ENCODE measurements around the gene CHST13. TPM values are rescaled to one million over a fixed set of nuclear protein-coding genes. Genes with fewer than 3 reads are reported as not detected.

The CHST13 gene
- total RNA-seq, 1 experiment from 2014 or later, result 0.52 TPM

GRCh38 chr3:126511291-126511690, 12.7 kb upstream of the CHST13 start:
- BruUV-seq (replicated peaks), result no TSS peak
- no peak overlapping the region for H3K27ac ChIP-seq
- no peaks in the 10 kb centered on the region for H3K27me3 ChIP-seq (ENCODE audit: insufficient read depth, low read depth)
- CTCF ChIA-PET, result interaction anchor here (0.7 to 1.1 kb wide), 2 partner anchors 10 to 29 kb away, joined by 3 to 4 read pairs; no protein-coding TSS in a partner anchor
- no peak overlapping the region for H3K4me3 ChIP-seq
- no peaks in the 10 kb centered on the region for H3K9me2 ChIP-seq (ENCODE audit: insufficient read depth)
- intact Hi-C loops (cut with micrococcal nuclease; ENCODE audit: unreplicated experiment), result no loop called here
- no peaks in the 10 kb centered on the region for H3F3A ChIP-seq (ENCODE audit: insufficient read depth, low read depth)
- no peaks in the 10 kb centered on the region for H3K9me3 ChIP-seq (ENCODE audit: insufficient read depth, low read depth)
- DNase-seq, result no peak
- no peaks in the 10 kb centered on the region for H3K36me3 ChIP-seq (ENCODE audit: low read depth)
- H2AFZ ChIP-seq, result no peak overlapping the region
- peaks cover 10% of the 10 kb centered on the region for H3K4me1 ChIP-seq (replicated peaks; ENCODE audit: insufficient read depth)
- POLR2A ChIA-PET (ENCODE audit: unreplicated experiment), result no interaction called here
- H4K20me1 ChIP-seq (ENCODE audit: insufficient read depth), result no peaks in the 10 kb centered on the region
- no peak overlapping the region for H3K4me2 ChIP-seq
- no peak for TF ChIP-seq EZH2 (IDR thresholded peaks at IDR 0.05; ENCODE audit: low read depth)
- no peak for TF ChIP-seq CTCF (conservative IDR thresholded peaks at IDR 0.05)
- no peaks in the 10 kb centered on the region for H3K79me2 ChIP-seq (ENCODE audit: low read depth)

GRCh38 chr3:126512026-126512425, 11.9 kb upstream of the CHST13 start:
- Histone ChIP-seq H3K9me3 (ENCODE audit: insufficient read depth, low read depth) (no peaks in the 10 kb centered on the region), H3K27ac (no peak overlapping the region), H3F3A (ENCODE audit: insufficient read depth, low read depth) (no peaks in the 10 kb centered on the region), H3K4me2 (no peak overlapping the region), H3K9me2 (ENCODE audit: insufficient read depth) (no peaks in the 10 kb centered on the region), H3K27me3 (ENCODE audit: insufficient read depth, low read depth) (no peaks in the 10 kb centered on the region), H4K20me1 (ENCODE audit: insufficient read depth) (no peaks in the 10 kb centered on the region), H3K79me2 (ENCODE audit: low read depth) (no peaks in the 10 kb centered on the region), H3K4me3 (no peak overlapping the region), H3K36me3 (ENCODE audit: low read depth) (no peaks in the 10 kb centered on the region), H3K4me1 (replicated peaks; ENCODE audit: insufficient read depth) (peaks cover 10% of the 10 kb centered on the region), H2AFZ (no peak overlapping the region)
- intact Hi-C loops (cut with micrococcal nuclease; ENCODE audit: unreplicated experiment), result no loop called here
- ChIA-PET CTCF (interaction anchor here (1.1 kb wide), 1 partner anchor 29 kb away, joined by 4 read pairs; no protein-coding TSS in a partner anchor), POLR2A (ENCODE audit: unreplicated experiment) (no interaction called here)
- no TSS peak for BruUV-seq (replicated peaks)
- DNase-seq, result no peak
- TF ChIP-seq CTCF (conservative IDR thresholded peaks at IDR 0.05) (no peak), EZH2 (IDR thresholded peaks at IDR 0.05; ENCODE audit: low read depth) (no peak)

DNA sequence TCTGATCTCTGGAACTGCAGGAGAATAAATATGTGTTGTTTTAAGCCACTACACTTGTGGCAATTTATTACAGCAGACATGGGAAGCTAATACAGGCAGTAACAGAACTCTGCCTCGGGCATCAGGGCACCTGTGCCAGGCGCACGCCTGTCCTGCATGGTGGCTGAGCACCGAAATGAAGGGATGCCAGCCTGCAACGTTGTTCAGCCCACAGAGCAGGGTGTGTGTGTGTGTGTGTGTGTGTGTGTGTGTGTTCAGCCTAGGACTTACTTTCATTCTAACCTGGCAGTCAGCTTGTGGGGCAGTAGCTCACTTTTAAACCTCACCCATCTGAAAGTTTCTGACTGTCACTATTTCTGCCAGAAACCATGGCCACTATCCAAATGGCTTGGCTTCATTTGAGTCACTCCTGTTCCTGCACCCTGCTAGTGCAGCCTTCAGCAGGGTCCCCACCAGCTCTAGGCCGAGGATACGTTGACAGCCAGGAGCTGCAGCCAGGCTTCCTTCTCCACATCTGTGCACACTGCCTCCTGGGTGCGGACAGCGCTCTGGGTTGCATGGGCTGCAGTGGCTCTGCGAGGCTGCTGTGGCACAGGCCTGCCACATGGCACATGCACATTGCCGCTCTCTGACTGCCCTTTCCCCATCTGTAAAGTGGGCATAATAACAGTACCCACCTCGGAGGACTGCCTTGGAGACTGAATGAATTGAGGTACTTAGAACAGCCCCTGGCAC, 10.9 kb upstream of the CHST13 start:
- TF ChIP-seq CTCF (conservative IDR thresholded peaks at IDR 0.05) (no peak), EZH2 (IDR thresholded peaks at IDR 0.05; ENCODE audit: low read depth) (no peak)
- ChIA-PET POLR2A (ENCODE audit: unreplicated experiment) (interaction anchor here (0.6 kb wide), 2 partner anchors 21 to 447 kb away, joined by 5 read pairs; no protein-coding TSS in a partner anchor), CTCF (interaction anchor here (0.6 to 0.8 kb wide), 3 partner anchors 11 to 430 kb away, joined by 3 to 4 read pairs (median 3); partner anchors contain the start of gene CHST13)
- Histone ChIP-seq H3K4me3 (no peak overlapping the region), H3K27ac (no peak overlapping the region), H3K4me2 (no peak overlapping the region), H3F3A (ENCODE audit: insufficient read depth, low read depth) (no peaks in the 10 kb centered on the region), H4K20me1 (ENCODE audit: insufficient read depth) (no peaks in the 10 kb centered on the region), H3K36me3 (ENCODE audit: low read depth) (no peaks in the 10 kb centered on the region), H3K27me3 (ENCODE audit: insufficient read depth, low read depth) (no peaks in the 10 kb centered on the region), H2AFZ (no peak overlapping the region), H3K9me2 (ENCODE audit: insufficient read depth) (no peaks in the 10 kb centered on the region), H3K9me3 (ENCODE audit: insufficient read depth, low read depth) (no peaks in the 10 kb centered on the region), H3K4me1 (replicated peaks; ENCODE audit: insufficient read depth) (peaks cover 9% of the 10 kb centered on the region), H3K79me2 (ENCODE audit: low read depth) (no peaks in the 10 kb centered on the region)
- intact Hi-C loops (cut with micrococcal nuclease; ENCODE audit: unreplicated experiment), result no loop called here
- no peak for DNase-seq
- BruUV-seq (replicated peaks), result no TSS peak

Data from PC-9 (cell line).